Hematopoietic multipotent progenitor cell treated with erythropoietin and hydrocortisone succinate and interleukin-3 and kit ligand, for 17 days (in vitro differentiated cells): Measurements from ENCODE around the gene SARDH.
A peak's percentile ranks its signal among the peaks of the same experiment; 100 is the strongest.
"Not testable (repeated sequence)": the region's sequence is repeated elsewhere in the genome, so short reads cannot be mapped to it uniquely, and the experiment has no call there.

ENCODE experiments used
- DNase-seq: peaks from one replicate; pipeline ENCODE4 v3.0.0-alpha.2; 2015; ENCODE audit warnings: low spot score

The SARDH gene

DNA sequence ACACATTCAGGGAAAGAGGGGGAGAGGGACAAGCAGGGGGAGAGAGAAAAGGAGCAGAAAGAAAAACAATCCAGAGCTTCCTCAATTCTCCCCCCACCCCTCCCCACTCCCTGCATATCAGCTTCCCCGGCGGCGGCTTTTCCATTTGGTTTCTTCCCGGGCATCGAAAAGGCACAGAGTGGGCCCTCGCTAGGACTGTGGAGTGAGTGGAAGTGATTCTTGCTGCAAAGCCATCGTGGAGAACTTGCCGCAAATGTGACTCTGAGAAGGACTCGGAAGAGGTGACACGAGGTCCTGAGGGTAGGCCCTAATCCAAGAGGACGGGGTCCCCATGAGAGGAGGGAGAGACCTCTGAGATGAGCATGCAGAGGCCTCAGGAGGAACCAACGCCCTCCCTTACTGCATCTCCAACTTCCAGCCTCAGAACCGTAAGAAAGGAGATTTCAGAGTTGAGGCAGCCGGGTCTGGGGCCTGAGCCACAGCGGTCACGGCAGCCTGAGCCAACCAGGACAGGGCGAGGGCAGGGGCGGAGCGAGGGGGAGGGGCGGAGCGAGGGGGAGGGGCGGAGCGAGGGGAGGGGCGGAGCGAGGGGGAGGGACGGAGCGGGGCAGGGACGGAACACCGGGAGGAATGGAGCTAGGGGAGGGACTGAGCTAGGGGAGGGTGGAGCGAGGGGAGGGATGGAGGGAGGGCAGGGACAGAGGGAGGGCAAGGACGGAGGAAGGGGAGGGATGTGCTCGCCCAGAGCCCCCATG, 21.2 kb upstream of the SARDH start:
- DNase-seq = no peak

DNA sequence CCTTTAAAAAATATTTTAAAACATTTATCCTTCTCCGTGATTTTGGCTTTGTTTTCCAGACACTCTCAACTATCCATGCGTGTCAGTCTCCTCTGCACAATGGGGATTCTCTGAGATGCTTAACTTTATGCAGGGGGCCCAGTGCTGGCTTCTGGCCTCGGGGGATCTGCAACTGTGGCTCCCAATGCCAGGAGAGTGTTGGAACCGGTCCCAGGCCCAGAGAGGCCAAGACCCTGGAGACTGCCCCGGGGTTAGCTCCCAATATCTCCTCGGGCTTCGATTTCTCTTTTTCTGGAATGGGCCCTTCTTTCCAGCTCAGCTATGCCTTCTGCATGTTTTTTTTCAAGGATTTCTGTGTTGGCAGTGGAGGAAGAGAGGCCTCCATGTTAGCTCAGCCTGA, 20.1 kb upstream of the SARDH start:
- no peak for DNase-seq

DNA sequence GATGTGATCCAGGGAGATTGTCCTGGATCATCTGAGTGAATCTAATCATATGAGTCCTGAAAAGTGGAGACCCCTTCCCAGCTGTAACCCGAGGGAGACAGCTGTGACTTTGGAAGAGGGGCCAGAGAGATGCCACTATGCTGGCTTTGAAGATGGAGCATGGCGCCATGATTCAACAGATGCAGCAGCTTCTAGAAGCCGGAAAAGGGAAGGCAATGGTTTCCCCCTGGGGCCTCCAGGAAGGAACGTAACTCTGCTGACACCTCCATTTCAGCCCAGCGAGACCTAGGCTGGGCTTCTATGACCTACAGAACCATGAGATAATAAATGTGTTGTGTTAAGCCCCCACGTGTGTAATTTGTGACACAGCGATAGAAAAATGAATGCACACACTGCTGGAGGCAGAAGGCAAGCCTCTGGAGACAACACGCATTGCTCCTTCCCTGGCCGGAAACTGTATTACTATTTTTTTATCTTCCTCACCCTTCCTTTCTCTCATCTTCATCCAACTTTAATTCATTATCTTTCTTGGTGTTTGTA, 16.6 kb upstream of the SARDH start:
- DNase-seq = no peak

DNA sequence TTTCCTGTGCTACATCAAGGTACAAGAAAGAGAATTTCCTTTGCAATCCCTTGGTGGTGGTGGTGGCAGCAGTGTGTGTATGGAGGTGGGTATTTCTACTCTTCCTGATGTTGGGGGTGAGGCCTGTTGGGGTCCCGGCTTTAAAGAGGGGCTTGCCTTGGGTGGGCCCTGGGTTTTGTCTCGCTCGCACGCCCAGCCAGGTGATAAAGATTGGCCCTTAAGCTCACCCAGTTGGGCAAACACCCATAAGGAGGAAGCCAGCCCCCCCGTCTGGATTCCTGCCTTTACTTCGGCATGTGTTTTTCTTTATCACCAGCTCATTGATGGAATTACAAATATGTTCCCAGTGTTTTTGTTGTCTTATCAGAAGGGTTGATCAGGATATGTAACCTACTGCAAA, 16.0 kb upstream of the SARDH start:
- no peak for DNase-seq

DNA sequence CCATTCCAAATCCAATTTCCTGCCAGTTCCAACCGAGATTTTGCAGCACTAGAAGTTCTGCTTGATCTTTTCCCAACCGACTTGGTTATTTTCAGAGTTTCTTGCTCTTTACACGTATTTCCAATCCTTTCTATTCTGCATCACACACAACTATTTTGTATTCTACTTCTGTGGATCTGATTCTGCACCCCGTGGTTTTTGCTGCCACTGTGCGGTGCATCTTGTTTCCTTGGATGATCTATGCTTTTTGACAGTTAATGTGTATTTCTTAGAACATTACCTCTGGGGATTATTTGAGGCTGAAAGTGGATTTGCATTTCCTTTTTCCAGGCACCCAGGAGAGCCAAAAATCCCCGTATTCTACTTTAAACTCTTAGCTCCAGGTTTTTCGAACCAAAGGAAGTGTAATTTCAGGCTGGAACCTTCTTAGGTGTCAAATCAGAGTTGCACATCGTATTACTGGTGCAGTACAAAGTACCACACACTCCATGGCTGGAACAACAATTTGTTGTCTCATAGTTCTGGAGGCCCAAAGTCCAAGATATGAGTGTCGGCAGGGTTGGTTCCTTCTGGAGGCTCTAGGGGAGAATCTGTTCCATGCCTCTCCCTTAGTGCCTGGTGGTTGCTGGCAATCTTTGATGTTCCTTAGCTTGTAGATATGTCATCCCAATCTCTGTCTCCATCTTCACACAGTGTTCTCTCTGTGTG, 14.7 kb upstream of the SARDH start:
- DNase-seq = no peak

DNA sequence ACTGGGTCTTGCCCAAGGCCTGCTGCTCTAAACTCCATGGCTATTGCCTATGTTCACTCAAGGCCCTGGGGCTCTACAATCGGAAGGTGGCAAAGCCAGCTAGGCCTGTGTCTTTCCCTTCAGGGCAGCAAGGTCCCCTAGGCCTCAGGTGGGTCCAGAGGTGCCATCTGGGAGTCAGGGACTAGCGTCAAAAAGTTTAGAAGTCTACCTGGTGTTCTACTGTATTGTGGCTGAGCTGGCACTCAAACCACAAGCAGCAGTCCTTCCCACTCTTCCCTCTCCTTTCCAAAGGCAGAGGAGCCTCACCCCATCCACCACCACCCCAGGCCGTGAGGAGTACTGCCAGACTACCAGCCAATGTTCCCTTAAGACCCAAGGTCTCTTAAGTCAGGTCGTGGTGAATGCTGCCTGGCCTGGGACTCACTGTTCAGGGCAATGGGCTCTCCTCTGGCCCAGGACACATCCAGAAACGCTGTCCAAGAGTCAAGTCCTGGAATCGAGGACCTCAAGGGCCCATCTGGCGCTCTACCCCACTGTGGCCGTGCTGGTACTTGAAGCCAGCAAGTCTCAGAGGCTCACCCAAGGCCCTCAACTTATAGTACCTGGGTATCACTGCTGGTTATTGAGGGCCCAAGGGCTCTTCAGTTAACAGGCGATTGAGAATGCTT, 13.0 kb upstream of the SARDH start:
- DNase-seq = no peak

DNA sequence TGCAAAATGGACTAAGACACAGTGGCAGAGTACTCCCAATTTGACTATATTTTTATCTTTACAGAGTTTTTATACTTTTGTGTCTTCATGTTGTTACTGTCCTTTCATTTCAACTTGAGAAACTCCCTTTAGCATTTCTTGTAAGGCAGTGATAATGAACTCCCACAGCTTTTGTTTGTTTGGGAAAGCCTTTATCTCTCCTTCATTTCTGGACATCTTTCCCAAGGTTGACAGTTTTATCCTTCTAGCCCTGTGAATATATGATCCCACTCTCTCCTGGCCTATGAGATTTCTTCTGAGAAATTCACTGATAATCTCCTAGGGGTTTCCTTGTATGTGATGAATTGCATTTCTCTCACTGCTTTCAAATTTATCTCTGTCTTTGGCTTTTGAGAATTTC, 9.2 kb upstream of the SARDH start:
- DNase-seq = no peak

DNA sequence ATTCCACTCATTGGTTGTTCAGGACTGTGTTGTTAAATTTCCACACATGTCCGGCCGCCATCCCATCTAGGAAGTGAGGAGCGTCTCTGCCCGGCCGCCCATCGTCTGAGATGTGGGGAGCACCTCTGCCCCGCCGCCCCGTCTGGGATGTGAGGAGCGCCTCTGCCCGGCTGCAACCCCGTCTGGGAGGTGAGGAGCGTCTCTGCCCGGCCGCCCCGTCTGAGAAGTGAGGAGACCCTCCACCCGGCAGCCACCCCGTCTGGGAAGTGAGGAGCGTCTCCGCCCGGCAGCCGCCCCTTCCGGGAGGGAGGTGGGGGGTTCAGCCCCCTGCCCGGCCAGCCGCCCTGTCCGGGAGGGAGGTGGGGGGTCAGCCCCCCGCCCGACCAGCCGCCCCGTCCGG, 6.4 kb upstream of the SARDH start:
- DNase-seq = not testable (repeated sequence)

DNA sequence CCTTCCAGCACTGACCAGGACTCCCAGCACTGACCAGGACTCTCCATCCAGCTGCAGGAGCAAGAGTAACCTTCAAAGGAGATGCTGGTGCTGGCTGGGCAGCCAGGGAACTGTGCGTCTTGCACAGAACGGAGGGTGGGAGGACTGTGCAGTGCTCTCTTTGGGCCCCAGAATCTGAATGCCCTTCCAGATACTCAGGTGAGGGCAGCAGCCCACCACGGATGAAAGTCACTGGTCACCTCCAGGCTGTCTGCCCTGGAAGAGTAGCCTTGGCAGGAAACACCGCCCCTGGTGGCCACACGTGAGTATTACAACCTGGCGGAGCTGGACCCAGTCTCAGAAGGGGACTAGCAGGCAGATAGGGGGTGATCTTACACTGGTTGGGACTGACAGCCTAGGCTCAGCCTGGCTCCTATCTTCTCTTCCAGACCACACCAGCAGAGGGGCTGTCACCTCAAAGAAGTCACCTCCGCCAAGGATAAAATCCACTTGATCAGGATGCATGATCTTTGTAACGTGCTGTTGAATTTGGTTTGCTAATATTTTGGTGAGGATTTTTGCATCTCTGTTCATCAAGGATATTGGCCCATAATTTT, 4.8 kb upstream of the SARDH start:
- DNase-seq = peak; percentile 66

DNA sequence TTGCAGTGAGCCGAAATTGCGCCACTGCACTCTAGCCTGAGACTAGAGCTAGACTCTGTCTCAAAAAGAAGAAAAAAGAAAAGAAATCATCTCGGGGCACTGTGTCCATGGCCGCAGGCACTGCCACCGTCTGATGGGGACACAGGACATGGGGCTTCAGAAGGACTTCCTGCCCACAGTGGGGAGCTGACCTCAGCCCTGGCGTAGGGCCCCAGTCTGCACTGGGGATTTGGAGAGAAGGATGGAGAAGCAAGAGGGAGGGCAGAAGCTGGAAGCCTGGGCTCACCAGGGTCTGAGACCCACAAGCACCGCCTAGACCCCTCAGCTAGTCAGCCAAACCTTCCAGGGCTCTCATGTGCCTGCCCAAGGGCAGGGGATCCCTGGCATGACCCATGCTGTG, 4.1 kb upstream of the SARDH start:
- no peak for DNase-seq

DNA sequence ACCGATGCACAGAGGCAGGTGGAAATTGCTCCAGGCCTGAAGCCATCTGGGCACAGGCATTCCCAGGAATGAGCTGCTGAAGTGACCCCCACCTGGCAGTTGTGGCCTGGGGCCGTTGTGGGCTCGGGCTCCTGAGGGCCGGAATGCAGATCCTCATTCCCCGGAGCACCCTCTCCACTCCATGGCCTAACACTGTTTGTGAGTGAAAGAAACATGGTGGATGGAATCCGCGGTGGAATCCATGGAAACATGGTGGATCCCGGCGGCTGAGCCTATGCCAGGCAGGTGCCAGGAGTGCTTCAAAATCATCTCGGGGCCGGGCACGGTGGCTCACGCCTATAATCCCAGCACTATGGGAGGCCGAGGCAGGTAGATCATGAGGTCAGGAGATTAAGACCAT, 3.6 kb upstream of the SARDH start:
- no peak for DNase-seq

DNA sequence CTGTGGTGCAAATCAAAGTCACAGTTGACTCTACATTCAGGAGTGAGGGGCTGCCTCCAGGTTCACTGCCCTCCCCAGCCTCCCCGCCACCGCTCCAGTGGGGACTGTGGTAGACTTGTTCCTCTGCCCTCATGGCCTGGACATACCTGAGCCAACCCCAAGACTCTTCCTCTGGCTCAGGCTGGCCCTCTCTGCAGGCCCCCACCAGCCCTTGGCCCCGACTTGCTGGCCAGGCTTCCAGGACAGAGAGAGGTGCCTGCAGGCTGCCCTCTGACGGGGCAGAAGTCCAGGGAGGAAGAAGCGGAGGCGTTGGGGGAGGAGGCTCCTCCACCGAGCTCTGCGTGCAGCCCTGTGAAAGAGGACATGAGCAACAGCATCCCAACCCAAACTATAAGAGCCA, 2.8 kb upstream of the SARDH start:
- no peak for DNase-seq

DNA sequence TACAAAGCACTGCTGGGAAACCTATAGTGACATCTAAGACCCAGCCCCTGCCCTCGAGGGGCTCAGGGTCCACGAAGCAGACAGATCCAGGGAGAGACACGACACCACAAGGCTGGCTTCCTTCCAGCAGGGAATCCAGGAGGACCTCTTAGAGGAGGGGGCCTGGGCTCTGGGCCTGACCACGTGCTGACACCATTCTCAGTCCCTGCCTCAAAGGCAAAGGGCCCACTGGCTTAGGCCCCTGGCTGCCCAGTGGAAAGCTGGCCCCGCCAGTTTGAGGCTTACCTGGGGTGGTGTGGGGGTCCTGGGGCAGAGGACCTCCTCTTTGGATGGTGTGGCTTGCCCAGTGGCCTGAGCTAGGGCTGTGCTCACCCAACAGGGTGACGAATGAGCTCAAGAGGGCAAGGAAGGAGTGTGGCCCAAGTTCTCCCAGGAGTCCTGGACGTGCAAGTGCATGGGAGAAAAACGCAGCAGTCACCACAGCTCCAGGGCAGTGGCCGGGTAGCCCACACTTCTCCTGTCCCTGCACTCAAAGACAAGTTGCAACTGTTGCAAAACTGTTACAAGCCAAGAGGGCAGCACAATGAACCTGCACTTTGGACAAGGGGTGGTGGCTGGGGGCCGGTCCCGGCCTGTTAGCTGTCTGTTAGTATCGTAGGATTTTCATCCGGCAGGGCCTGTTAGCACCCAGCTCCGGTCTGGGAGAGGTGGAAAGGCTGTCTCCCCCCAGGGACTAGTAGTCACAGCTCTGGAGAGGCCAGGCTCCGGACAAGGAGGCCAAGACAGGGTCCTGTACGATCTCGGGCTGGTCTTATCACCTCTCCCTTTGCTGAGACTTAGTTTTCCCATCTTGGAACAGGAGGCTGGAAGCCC, 1.5 kb upstream of the SARDH start:
- no peak for DNase-seq

DNA sequence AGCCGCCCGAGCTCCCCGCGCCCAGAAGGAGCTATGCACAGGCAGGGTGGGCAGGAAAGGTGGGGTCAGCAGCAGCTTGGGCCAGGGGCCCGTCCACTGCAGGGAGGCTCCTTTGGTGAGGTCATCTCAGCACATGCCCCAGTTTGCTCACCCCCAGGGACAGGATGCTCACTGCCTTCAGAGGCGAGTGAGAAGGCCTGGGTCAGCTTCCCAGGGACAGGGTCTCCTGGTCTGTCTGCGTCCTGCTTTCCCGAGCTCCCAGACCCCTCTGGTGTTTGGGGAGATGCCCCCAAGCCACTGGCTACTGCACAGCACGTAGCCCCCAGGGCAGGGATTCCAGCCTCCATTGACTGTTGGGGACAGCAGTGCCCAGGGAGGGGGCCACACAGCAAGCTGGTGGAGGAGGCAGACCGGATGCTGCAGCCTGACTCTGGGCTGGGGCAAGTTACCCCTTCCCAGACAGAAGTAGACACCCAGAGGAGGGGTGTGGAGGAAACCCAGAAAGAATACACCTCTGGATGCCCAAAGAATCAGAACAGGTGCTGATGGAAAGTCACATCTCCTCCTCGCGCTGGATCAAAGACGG, 581 bp upstream of the SARDH start:
- DNase-seq = no peak

DNA sequence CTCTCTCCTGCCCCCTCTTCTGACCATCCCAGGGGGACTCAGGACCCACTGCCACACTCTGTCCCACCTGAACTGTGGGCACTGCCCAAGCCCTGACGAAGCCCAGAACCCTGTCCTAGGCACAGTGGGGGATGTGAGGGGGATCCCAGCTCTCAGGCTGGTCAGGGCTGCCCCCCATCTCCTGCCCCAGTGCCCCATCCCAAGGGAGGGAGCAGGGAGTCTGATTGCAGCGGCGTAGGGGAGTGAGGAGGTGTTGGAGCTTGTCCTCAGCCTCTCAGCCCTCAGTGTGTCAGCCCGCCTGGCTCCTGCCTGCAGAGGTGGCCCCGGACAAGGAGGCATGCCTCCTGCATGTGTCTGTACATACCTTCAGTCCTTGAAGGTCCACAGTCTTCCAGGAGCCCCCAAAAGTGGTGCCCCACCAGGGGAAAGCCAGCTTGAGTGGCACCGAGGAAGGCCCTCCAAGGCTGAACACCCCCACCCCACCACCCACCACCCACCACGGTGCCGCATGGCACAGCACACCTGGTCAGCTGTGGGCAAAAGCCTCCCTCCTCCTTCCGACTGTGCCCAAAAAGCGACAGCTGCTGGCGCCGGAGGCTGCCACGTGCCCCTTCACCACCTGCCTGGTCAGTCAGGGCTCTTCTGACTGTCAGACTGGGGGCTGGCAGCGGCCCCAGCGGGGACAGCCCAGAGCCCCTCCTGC, 930 bp downstream of the SARDH start:
- DNase-seq = no peak

DNA sequence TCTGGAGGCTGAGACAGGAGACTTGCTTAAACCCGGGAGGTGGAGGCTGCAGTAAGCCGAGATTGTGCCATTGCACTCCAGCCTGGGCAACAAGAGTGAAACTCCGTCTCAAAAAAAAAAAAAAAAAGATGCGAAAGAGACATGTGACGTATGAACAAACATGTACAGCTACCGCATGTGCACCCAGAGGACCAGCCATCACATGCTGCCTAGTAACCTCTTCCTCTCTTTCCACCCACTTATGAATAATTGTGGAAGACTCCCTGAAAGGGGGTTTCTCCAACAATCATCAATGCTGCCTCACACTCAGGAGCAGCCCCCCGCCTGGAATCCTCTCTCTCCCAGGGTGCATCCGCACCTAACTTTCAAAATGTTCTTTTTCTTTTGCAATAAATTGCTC, 2.2 kb downstream of the SARDH start:
- DNase-seq = no peak

DNA sequence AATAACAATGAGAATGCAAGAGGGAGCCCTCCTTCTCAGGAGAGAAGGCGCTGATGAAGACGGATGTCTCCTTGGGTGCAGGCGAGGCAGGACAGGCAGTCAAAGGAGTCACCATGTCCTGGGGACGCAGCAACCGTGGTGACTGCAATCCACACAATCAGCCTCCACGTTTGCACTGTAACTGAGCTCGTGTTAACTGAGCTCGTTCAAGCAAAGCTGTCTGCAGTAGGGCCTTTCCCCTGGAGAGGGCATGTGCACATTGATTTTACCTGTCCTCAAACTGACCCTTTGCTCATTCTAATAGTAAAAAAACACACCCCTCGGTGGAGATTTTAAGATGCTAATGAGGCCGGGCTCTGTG, 2.8 kb downstream of the SARDH start:
- DNase-seq = no peak

DNA sequence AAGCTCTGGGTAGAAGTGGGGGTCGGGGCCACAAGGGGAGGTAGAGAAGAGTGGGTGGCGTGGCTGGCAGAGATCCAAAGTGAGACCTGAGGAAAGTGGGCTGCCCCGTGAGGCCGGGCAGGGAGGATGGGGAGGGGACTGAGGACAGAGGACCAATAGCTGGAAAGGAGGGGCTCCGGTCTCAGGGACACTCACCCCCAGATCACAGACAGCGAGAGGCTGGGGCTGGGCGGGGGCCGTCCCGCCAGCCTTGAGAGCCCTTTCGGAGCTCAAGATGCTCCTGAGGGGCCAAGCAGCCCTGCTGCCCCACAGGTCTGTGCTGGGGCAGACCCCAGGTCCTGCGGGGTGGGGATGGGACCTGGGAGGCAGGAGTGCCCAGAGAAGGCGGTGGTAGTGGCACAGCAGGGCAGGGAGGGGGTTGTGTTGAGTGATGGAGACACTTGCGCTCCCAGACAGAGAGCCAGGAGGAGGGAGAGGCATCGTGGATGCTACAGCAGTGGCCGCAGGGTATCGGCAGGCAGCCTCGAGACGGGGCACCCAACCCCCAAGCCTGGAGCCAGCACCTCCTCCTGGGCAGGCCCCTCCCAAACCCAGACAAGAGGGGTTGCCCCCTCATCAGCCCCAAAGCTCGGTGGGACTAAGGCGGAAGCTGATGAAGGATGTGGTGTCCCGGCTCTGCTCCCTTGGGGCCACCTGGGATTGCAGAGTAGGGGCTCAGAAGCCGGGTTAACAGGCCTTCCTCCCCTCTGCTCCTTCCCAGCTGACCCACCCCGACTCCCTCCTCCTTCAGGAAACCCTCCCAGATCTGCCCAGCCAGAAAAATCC, 3.4 kb downstream of the SARDH start:
- DNase-seq = no peak

DNA sequence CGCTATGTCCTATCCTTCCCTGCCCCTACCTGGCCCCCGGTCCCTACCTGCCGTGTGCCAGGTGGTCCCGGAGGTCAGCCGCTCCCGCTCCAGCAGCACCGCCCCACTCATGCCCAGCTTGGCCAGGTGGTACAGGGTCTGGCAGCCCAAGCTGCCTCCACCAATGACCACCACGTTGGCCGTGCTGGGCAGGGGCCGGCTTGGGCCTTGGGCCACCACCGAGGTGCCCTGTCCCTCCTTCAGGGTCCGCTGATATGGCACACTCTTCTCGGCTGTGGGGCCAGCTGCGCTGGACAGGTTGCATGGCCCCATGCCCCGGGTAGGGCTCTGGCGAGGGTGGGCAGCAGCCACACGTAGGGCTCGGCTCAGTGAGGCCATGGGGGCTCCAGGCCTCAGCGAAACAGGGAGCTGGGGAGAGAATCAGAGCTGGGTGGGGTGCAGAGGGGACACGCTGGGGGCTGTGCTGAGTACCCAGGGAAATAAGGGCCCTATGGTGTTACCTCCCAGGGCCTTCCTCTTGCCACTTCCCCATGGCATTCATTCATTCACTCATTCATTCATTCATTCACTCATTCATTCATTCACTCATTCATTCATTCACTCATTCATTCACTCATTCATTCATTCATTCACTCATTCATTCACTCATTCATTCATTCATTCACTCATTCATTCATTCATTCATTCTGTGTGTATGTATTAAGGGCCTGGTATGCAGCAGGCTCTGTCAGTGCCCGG, 4.2 kb downstream of the SARDH start:
- no peak for DNase-seq
